SH-SY5Y (cell line): ENCODE data around the gene PTPRJ.

ENCODE experiments used
- GATA2 ChIP-seq: IDR thresholded peaks from 2 replicates; pipeline ENCODE4 v1.6.1; 2011; ENCODE audit warnings: mild to moderate bottlenecking, low read depth, low read length
- GATA3 ChIP-seq: IDR thresholded peaks from 2 replicates; pipeline ENCODE4 v1.6.1; 2011; ENCODE audit warnings: low read depth, mild to moderate bottlenecking, low read length, moderate library complexity

The PTPRJ gene

GRCh38 chr11:48101958-48102357 is 121.6 kb downstream of the PTPRJ start:
- no peak for TF ChIP-seq GATA3
- no peak for TF ChIP-seq GATA2

GRCh38 chr11:48103621-48104567 is 123.5 kb downstream of the PTPRJ start:
- TF ChIP-seq GATA2 (no peak), GATA3 (no peak)

- TF ChIP-seq GATA2 (no peak), GATA3 (no peak)
These were observed 124.2 kb downstream of the PTPRJ start for GRCh38 chr11:48104568-48104924.

GRCh38 chr11:48105096-48105990 is 125.0 kb downstream of the PTPRJ start:
- TF ChIP-seq GATA2: no peak
- TF ChIP-seq GATA3: no peak

GRCh38 chr11:48106166-48106565 is 125.8 kb downstream of the PTPRJ start:
- no peak for TF ChIP-seq GATA3
- TF ChIP-seq GATA2: no peak

GRCh38 chr11:48107188-48107704 is 126.9 kb downstream of the PTPRJ start:
- TF ChIP-seq GATA3 (no peak), GATA2 (no peak)

GRCh38 chr11:48108231-48109045 is 128.1 kb downstream of the PTPRJ start:
- TF ChIP-seq GATA3 (no peak), GATA2 (no peak)

- TF ChIP-seq GATA3 (no peak), GATA2 (no peak)
These were observed 128.8 kb downstream of the PTPRJ start for GRCh38 chr11:48109046-48109666.

GRCh38 chr11:48110509-48110766 is 130.1 kb downstream of the PTPRJ start:
- no peak for TF ChIP-seq GATA3
- TF ChIP-seq GATA2: no peak

GRCh38 chr11:48111891-48112290 is 131.5 kb downstream of the PTPRJ start:
- no peak for TF ChIP-seq GATA3
- TF ChIP-seq GATA2: no peak

- TF ChIP-seq GATA3: no peak
- TF ChIP-seq GATA2: no peak
These were observed 134.4 kb downstream of the PTPRJ start for GRCh38 chr11:48114740-48115139.

GRCh38 chr11:48116437-48117228 is 136.3 kb downstream of the PTPRJ start:
- TF ChIP-seq GATA3: no peak
- no peak for TF ChIP-seq GATA2

- no peak for TF ChIP-seq GATA3
- no peak for TF ChIP-seq GATA2
These were observed 141.9 kb downstream of the PTPRJ start for GRCh38 chr11:48122246-48122645.
